Activated CD4-positive, alpha-beta T cell treated with anti-CD3 and anti-CD28 coated beads, Interleukin-10, Interleukin-2, amounts not matched to agents 100 ng/mL and 50 ng/mL, durations not matched to agents 16 hours and 8 hours (primary cell): ENCODE results near the gene BARHL1.
A peak's percentile ranks its signal among the peaks of the same experiment; 100 is the strongest.
"Not testable (repeated sequence)": the region's sequence is repeated elsewhere in the genome, so short reads cannot be mapped to it uniquely, and the experiment has no call there.

Experiments
- DNase-seq: peaks from one replicate; pipeline ENCODE4 v3.0.0-alpha.2; 2020

BARHL1 gene

DNA sequence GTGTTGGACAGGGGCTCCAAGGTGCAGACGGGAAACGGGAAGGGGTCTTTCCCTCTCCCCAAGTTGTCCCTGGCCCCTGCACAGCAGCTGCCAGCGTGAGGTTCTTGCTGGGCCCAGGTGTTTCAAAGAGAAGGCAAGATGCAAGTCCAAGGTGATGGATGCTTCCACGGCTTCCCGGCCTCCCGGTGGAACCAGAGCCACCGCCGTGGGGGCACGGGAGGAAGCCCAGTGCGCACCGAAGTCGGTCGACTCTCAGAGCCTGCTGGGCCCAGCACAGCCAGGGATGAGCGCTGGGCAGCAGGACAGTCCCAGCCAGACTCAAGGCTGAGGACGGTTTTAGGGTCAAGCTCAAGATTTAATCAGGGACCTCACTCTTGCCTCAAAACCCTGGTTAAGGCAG is 25.2 kb upstream of the BARHL1 start:
- no peak for DNase-seq

DNA sequence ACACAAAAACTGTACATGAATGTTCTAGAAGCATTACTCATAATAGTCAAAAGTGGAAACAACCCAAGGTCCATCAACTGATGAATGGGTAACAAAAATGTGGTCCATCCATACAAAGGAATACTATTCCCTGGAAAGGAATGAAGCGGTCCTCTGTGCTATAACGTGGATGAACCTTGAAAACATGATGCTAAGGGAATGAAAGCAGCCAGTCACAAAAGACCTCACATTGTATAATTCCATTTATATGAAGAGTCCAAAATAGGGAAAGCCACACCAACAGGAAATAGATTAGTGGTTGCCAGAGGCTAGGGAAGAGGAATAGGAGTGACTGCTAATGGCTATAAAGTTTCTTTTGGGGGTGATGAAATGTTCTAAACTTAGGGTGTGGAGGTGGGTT is 22.7 kb upstream of the BARHL1 start:
- DNase-seq: no peak

DNA sequence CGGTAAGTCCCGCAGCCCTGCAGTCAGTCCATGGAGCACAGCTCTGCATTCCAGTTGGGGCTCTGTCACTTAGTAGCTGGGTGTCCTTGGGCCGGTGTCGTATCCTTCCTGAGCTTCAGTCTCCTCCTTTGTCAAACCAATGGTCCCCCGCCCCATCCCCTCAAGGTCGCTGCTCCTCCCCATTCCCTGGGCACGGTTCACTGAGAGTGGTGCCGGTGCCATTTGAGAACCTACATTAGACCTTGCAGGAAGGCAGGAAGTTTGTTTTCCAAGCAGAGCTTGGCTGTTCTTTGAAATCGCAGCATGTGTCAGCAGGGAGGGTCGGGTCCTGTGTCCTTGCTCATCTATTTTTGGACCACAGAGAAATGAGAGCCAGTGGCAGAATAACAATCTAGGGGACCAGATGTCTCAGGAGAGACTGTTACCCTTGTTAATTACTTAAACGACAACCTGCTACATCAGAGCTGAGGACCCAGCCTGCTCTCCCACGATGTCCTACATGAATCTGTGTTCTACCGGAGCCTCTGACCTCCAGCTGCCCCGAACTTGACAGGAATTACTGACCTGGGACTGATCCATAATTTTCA is 21.7 kb upstream of the BARHL1 start:
- DNase-seq: no peak

DNA sequence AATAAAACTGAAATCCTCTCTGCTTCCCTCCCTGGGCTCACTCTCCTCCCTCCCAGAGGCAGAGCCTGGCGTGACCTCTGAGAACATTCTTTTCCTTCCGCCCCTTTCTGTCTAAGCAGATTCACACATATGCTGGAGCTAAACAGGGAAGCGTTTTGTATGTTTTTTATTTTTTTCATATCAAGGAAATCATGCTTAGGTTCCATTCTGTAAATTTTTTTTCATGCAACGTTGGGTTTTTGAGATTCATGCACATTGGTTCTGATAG is 20.2 kb upstream of the BARHL1 start:
- no peak for DNase-seq

DNA sequence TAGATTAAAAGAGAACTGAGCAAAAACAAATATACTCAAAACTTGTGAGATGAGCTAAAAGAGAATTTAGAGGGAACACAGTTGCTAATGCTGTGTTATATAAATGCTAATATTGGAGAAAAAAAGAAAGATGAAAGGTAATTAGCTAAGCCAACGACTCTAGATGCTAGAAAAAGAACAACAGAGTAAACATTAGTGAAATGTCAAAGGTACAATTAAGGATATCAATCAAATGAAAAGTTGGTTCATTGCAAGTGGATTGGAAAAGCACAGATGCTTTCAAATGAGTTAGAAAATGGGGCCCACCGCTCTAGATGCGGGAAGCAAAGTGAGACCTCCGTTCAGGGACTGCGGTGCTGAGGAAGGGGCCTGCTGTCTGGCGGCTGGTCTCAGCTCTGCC is 17.9 kb upstream of the BARHL1 start:
- DNase-seq: no peak

DNA sequence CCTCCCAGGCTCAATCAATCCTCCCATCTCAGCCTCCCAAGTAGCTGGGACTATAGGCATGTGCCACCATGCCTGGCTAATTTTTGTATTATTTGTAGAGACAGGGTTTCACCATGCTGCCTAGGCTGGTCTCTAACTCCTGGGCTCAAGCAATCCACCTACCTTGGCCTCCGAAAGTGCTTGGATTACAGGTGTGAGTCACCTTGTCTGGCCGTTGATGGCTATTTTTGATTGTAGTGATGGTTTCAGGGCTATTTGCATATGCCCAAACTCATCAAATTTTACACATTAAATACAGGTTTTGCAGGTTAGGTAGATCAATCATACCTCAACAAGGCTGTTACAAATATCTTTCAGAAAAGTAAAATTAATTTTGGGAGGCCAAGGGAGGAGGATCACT is 13.6 kb upstream of the BARHL1 start:
- DNase-seq: not testable (repeated sequence)

DNA sequence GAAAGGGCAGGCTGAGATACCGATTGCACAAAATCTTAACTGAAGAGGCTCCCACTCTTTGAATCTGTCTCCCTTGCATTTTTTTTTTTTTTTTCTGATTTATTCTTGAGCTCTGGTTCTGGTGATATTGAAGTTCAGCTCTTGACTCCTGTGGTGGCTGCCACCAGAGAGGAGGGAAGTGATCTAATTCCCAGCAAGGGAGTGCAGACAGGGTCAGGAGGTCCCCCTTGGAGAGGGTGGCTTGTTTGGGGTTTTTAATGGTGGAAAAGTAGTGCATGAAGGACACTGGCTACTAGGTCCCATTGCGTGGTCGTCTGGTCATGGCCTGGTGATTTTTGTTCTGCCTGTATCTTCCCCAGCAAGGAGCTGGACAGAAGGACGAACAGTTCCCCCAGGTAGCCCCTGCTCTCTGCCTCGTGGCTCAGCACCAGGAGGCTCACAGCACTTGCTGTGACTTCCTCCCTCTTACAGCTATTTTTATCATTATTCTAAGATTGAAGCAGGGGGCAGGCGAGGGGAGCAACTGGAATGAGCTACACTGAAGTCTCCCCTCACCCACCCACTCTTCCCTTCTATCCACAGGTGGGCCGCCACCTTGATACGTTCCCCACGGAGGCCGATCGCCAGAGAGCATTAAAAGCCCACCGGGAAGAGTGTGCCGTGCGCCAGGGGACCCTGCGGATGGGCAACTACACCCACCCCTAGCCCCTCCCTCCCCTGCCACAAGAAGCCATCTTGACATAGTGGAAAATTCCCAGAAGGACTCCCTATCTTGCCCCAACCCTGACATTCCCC is 10.4 kb upstream of the BARHL1 start:
- DNase-seq: no peak

DNA sequence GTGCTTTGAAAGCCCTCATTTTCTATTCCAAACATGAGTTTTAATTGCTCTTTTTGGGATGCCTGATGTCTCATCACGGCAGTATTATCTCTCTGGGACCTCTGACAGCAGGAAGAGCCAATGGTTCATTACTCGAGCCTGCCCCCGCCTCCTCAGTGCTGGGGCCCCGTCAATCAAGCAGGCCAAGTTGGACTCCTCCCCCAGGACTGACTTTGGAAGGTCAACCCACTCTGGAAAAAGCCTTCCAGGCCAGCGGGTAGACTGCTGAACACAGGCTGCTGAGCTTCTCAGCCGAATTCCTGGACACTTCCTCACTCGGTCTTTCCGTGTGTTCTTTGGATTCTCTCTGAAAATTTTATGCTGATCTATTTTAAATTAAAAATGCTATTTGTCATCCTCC is 9.5 kb upstream of the BARHL1 start:
- DNase-seq: no peak

DNA sequence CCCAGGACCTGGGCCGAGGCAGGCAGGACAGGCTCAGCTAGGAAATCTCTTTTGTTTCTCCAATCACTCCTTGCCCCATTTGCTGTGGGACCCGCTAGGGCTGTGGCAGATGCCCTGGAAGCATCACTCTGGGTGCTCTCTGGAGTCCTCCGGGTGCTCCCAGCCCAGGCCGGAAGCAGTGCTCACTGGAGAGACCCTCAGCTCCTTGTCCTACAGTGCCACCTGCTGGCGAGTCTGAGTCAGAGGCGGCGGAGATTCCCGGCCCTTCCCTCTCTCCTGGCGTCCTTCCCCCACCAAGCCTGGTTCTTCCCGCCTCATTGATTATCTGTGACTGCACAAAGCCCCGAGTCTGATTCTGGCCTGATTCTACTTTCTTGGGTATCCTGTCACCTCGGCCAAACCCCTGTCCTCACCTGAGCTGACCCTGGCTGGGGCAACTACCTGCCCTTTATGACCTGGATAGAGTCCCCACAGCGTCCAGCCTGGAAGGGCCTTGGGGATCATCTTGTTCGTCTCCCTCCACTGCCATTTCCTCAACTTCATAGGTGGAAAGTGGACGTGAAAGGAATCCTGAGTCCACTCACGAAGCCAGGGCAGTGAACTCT is 7.3 kb upstream of the BARHL1 start:
- DNase-seq: peak; percentile 58

DNA sequence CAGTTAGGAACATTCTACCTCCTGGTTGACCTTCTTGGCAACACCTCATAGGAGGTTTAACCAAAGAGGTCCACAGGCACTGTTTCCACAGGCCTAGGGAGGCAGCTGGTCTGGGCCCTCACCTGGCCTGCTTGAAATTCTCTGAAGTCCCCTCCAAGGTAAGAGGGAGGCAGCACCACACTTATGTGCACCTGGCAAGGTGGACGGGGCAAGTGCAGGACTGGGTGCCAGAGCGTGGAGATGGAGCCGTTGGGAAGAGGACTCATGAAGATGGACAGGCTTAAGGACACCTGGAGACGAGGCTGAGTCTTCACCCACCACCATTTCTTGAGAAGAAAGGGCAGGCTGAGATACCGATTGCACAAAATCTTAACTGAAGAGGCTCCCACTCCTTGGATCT is 6.6 kb upstream of the BARHL1 start:
- no peak for DNase-seq

DNA sequence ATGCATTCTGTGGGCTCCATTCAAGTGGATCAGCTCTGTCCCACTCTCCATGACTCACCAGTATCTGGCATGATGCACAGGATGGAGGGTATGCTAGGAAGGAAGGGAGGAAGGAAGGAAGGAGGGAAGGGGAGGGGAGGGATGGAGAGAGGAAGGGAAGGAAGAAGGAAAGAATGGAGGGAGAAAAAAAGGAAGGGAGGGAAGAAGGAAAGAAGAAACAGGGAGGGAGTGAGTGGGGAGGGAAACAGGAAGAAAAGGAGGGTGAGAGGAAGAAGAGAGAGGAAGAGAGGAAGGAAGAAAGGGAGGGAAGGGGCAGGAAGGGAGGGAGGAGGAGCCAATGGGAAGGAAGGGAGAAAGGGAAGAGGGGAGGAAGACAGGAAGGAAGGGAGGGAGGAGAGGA is 5.3 kb upstream of the BARHL1 start:
- DNase-seq: no peak

DNA sequence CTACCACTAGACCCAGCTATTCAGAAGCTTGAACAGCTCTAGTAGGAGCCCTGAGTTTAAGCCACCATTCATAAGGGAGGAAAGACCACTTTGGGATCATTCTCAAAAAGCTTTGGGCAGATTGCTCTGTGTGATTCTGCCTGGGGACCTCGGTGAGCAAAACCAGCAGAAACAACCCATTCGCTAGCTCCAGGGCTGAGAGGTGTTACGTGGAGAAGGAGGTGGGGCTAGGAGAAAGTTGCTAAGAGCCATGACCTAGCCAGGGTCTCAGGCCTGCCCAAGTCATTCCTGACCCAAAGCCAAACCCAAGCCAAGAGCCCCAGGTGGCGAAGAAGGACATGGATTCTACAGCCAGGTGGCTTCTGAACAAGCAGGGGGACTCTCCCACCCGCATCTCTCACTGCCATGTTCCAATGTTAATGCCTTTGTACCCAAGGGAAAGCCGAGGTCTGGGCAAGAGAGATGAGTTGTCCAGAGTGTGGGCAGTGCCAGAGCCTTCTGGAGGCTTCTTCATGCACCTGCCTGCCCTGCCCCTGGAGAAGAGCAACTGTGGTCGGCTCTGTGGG is 4.0 kb upstream of the BARHL1 start:
- no peak for DNase-seq

DNA sequence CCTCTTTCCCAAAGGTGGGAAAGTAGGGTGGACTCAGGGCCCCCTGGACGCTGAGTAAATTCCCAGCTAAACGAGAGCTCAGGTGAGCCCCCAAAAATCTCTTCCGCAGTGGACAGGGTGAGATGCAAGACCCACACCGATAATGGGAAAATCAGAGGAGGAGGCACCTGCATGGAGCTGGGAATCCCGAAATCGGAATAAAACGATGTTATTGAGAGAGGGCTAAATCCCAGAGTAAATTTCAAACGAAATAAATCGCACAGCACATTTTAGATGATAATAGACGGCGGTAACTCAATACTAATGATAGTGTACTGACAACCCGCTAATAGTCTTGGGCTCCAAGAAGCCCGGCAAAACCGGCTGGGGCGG is 3.0 kb upstream of the BARHL1 start:
- DNase-seq: no peak

DNA sequence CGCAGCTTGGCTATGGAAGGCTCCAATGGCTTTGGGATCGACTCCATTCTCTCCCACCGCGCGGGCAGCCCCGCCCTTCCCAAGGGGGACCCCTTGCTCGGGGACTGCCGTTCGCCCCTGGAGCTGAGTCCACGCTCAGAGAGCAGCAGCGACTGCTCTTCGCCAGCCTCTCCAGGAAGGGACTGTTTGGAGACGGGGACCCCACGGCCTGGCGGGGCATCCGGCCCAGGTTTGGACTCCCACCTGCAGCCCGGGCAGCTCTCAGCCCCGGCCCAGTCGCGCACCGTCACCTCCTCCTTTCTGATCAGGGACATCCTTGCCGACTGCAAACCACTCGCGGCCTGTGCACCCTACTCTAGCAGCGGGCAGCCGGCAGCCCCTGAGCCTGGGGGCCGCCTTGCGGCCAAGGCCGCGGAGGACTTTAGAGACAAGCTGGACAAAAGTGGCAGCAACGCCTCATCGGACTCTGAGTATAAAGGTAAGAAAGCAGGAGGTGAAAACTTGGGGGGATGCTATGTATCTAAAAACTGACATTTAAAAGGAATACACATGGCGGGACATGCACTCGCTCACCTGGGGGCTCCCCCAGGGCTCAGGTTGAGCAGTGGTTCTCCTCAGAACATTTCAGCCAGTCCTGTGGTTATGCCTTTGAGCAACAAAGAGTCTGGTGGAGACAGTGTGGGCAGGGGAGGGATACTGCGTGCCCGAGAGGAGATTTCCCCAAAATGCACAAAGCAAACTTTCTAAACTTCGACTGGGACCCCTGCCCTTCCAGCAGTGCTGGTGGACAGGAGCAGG is 579 bp downstream of the BARHL1 start:
- no peak for DNase-seq

DNA sequence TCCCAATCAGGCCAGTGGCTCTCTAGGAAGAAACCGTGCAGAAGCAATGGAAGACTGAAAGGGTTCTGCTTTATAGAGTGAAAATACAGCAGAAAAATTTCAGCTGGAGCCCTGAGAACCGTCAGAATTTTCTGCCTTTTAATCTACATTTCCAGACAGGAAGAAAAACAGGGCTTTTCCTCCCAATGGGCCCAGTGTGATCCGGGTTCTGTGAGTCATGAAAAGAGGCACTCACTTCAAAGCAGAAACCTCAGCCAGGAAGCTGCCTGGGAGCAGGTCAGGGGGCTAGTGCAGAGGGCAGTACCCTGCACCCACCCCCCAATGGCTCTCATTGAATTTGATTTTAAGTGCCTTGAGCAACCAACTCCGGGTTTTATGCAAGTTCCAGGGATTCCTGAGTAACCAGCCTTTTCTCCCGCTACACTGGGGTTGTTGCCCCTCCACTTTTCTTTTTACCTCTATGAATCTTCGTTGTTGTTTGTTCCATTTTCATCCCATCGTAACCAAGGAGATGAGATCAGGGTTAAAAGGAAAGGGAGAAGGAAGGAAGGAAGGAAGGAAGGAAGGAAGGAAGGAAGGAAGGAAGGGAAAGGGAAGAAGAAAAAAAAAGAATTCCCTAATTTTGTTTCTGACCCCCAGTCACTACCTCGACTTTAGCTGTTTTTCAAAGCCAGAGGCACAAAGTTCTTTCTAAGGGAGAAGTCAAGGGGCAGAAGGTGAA is 1.3 kb downstream of the BARHL1 start:
- no peak for DNase-seq

DNA sequence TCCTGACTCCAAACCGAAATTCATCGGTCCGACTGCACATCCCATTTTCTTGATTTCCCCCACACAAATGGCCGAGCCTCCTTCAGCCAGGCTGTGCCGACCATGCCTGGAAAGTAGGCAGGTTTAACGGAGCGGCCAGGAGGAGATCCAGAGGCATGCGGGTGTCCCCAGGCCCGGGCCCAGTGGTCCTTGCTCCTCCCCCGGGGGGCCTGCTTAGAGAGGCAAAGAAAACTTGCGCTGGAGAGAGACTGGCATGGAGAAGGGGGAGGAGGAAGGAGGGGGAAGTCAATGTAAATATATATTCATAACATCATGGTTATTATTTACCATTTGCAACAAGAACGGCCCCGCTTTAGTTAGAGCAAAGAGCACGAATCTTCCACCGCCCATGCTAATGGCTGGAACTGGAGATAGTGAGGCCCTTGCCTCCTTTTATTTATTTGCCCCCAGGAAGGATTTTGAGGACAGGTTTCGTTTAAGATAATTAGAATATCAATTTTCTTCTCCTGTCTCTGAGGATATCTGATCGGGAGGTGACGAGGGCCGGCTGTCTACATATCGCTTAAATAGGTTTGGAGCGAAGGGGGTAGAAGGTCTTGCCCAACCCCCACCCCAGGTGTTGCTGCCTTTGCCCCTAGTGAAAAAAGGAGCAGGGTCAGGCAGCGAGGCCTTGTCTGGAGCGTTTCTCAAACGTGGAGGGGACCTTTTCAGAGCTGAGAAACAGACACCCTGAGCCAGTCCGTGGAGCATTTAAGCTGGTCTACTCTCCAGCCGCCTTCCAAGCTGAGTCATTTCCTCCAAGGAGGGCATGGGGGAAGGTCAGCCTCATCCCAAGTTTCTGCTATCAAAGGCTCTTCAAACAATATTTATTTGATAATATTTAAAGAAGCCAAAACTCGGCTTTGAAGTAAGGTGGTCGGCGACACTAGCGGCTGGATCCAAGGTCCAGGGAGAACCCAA is 2.5 kb downstream of the BARHL1 start:
- no peak for DNase-seq

DNA sequence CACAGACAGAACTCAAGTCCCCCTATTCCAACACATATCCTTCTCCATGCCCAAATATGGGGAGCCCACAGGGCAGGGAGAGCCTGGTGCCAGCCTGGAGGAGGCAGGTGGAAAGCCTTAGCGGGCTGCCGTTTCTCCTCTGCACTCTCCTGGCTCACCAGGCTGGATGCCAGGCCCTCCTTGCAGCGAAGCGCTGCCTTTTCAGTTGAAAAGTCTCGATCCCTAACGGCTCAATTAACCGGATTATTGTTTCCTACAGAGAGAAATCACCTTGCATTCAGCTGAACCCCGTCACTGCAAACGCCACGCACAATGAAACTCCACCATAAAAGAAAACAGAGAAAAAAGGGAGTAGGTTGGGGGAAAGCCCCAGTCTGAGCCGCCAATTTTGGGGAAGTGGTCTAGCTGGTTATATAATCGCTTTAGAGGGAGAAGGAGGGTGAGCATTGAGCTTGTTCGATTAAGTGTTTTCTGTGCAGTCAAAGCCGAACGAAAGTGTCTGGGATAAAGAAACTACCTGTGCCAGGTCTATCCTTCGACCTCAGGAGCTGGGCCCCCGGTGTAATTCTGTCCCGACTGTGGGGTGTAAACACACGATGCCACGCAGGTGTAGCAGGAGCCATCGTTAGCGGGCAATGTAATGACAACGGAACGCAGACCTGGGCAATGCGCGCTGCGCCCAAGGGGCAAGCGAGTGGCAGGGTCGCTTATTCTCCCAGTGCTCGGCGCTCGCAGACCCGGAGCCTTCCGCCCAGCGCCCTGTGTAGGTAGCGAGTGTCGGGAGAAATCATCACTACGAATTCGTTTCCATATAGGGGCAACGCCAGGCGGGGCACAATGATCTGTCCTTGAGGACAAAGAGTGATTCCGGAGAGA is 3.8 kb downstream of the BARHL1 start:
- DNase-seq: no peak

DNA sequence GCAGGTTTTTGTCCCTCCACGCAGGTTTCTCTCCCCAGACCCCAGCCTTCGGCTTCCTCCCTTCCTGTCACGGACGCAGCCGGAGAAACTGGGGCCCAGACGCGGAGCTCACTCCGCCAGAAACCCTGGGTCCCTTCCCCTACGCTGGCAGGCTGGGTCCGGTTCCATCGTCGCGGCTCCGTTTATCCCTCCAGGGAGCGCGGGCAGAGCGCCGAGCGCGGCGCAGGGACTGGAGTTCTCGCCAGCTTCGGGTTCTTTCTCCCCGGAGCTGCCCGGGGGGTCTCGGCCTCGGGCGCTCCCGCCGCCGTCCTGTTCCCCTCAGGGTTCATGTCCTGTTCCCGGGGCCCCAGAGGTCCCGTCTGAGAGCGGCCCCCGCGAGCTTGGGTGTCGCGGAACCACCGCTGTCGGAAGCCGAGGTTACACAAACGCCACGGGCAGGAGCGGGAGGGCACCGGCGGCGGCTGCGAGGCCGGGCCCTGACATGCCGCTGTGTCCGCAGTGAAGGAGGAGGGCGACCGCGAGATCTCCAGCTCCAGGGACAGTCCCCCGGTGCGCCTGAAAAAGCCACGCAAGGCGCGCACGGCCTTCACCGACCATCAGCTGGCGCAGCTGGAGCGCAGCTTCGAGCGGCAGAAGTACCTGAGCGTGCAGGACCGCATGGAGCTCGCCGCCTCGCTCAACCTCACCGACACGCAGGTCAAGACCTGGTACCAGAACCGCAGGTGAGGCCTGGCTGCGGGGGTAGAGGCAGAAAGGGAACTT is 4.6 kb downstream of the BARHL1 start:
- no peak for DNase-seq

DNA sequence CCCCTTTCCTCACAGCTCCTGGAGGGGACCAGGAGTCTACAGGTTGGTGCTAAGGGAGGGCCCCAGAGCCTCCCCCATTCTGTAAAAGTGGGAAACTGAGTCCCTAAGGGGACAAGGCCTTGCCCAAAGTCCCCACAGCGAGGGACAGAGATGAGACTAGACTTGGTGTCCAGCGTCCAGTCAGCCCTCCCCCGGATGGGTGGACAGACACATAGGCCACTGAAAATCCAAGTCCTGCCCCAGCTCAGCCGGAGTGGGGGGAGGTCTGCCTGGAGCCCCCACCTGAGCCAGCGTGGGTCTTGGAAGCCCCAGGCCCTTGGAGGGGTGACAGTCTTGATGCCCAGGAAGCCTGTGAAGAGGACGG is 5.2 kb downstream of the BARHL1 start:
- no peak for DNase-seq

DNA sequence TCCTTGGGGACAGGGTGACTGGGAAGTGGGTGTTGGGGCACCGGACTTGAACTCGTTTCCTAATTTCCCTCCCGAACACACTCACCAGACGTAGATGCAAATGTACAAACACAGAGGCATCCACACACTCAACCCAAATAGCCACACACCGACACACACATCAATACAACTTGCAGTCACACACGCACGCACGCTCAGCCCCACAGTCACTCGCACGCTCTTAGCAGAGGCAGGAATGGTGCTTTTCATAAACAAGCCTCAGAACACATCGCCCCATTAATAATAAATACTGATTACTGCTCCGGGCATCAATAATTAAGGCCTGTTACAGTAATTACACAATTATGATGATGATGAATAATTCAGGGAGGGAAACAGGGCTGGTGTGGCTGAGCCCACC is 5.7 kb downstream of the BARHL1 start:
- DNase-seq: no peak
